Smooth muscle cell (in vitro differentiated cells): ENCODE data around the gene CRIM1. TPM values are rescaled to one million over a fixed set of nuclear protein-coding genes. Genes with fewer than 3 reads are reported as not detected.

Experiments used
- DNase-seq: peaks from one replicate; lab custom pipeline; 2025; ENCODE audit not compliant: unreplicated experiment; lab: John Stamatoyannopoulos, UW
- H2AFZ ChIP-seq: fragments of 200-600 bp; sonication (generic); 2 replicates; pipeline ENCODE4 v1.6.0; 2016; ENCODE audit warnings: antibody characterized with exemption, low read depth, mild to moderate bottlenecking
- H3F3A ChIP-seq: fragments of 200-600 bp; sonication (generic); 2 replicates; pipeline ENCODE4 v1.6.0; 2017; ENCODE audit warnings: antibody characterized with exemption, low read depth
- H3K27ac ChIP-seq: fragments of 200-600 bp; sonication (generic); 2 replicates; pipeline ENCODE4 v1.5.1; 2016; ENCODE audit warnings: low read depth, mild to moderate bottlenecking
- H3K27me3 ChIP-seq: fragments of 200-600 bp; sonication (generic); 2 replicates; pipeline ENCODE4 v1.6.1; 2016; ENCODE audit warnings: low read depth, mild to moderate bottlenecking
- H3K36me3 ChIP-seq: fragments of 200-600 bp; sonication (generic); 2 replicates; pipeline ENCODE4 v1.5.1; 2016; ENCODE audit warnings: low read depth
- H3K4me1 ChIP-seq: fragments of 200-600 bp; sonication (generic); 2 replicates; pipeline ENCODE4 v1.5.1; 2016; ENCODE audit warnings: low read depth
- H3K4me2 ChIP-seq: fragments of 200-600 bp; sonication (generic); 2 replicates; pipeline ENCODE4 v1.6.0; 2016; ENCODE audit warnings: mild to moderate bottlenecking
- H3K4me3 ChIP-seq: fragments of 200-600 bp; sonication (generic); 2 replicates; pipeline ENCODE4 v1.5.1; 2016; ENCODE audit warnings: mild to moderate bottlenecking
- H3K79me2 ChIP-seq: fragments of 200-600 bp; sonication (generic); 2 replicates; pipeline ENCODE4 v1.6.0; 2016; ENCODE audit warnings: low read depth, mild to moderate bottlenecking
- H3K9ac ChIP-seq: fragments of 200-600 bp; sonication (generic); 2 replicates; pipeline ENCODE4 v1.6.0; 2016; ENCODE audit warnings: low read depth
- H3K9me3 ChIP-seq: fragments of 200-600 bp; sonication (generic); replicated peaks from 2 replicates; pipeline ENCODE4 v1.5.1; 2016; ENCODE audit warnings: low read depth
- H4K20me1 ChIP-seq: fragments of 200-600 bp; sonication (generic); 2 replicates; pipeline ENCODE4 v1.6.0; 2016; ENCODE audit warnings: low read depth
- CTCF ChIP-seq: fragments of 200-600 bp; sonication (generic); IDR thresholded peaks from 2 replicates; pipeline ENCODE4 v1.5.1; 2017; ENCODE audit warnings: borderline replicate concordance, mild to moderate bottlenecking, antibody characterized with exemption; ENCODE audit not compliant: insufficient read depth, poor library complexity, severe bottlenecking
- WGBS: methylation state at CpG from one replicate; pipeline ENCODE4 v1.1.7; 2016; ENCODE audit warnings: low lambda C conversion rate; 5-methylcytosine and 5-hydroxymethylcytosine counted together
- polyA plus RNA-seq: library from polyadenylated mRNA; unstranded; fragments of >200 nt; fragmentation: Nextera tagmentation; extraction: Ambion mirVana; gene quantifications from 2 replicates; pipeline ENCODE4 v1.2.1, GENCODE V29; 2016
- total RNA-seq: library from RNA; depleted of rRNA; stranded (reverse); fragments of >200 nt; gene quantifications from 2 replicates; pipeline ENCODE4 v1.2.3, GENCODE V29; 2014

CRIM1 gene
- total and polyA plus RNA-seq, 2 experiments from 2014 or later = 10.1 to 28.0 TPM

GRCh38 chr2:36528274-36528673, 172.7 kb downstream of the CRIM1 start:
- no peak overlapping the region for H3K27ac ChIP-seq
- no peak for TF ChIP-seq CTCF
- H3K4me3 ChIP-seq = no peak overlapping the region
- no peak for DNase-seq
- peaks cover 4% of the 10 kb centered on the region for H3K4me1 ChIP-seq
- H3K36me3 ChIP-seq = no peaks in the 10 kb centered on the region
- no peaks in the 10 kb centered on the region for H4K20me1 ChIP-seq
- H3K79me2 ChIP-seq = no peaks in the 10 kb centered on the region
- no peak overlapping the region for H3K9ac ChIP-seq
- no peak overlapping the region for H2AFZ ChIP-seq
- no peaks in the 10 kb centered on the region for H3K9me3 ChIP-seq
- H3F3A ChIP-seq = peaks cover 5% of the 10 kb centered on the region
- WGBS = 90% methylated on average over 4 of the region's 4 CpGs
- no peaks in the 10 kb centered on the region for H3K27me3 ChIP-seq
- no peak overlapping the region for H3K4me2 ChIP-seq

- 79% methylated on average over 7 of the region's 7 CpGs for WGBS
- no peak for TF ChIP-seq CTCF
- H3K9ac ChIP-seq = no peak overlapping the region
- H2AFZ ChIP-seq = no peak overlapping the region
- no peak overlapping the region for H3K27ac ChIP-seq
- no peak overlapping the region for H3K4me3 ChIP-seq
- H3K36me3 ChIP-seq = no peaks in the 10 kb centered on the region
- H4K20me1 ChIP-seq = no peaks in the 10 kb centered on the region
- peaks cover 4% of the 10 kb centered on the region for H3K4me1 ChIP-seq
- DNase-seq = no peak
- H3K4me2 ChIP-seq = no peak overlapping the region
- peaks cover 5% of the 10 kb centered on the region for H3F3A ChIP-seq
- H3K79me2 ChIP-seq = no peaks in the 10 kb centered on the region
- no peaks in the 10 kb centered on the region for H3K9me3 ChIP-seq
- no peaks in the 10 kb centered on the region for H3K27me3 ChIP-seq
These were observed 173.3 kb downstream of the CRIM1 start for GRCh38 chr2:36528766-36529392.

- 66% methylated on average over 9 of the region's 9 CpGs for WGBS
- no peak overlapping the region for H3K4me3 ChIP-seq
- no peaks in the 10 kb centered on the region for H4K20me1 ChIP-seq
- TF ChIP-seq CTCF = no peak
- H3K36me3 ChIP-seq = no peaks in the 10 kb centered on the region
- no peak for DNase-seq
- H3K4me2 ChIP-seq = peak overlapping the region; percentile 23
- peaks cover 5% of the 10 kb centered on the region for H3F3A ChIP-seq
- H2AFZ ChIP-seq = no peak overlapping the region
- no peaks in the 10 kb centered on the region for H3K79me2 ChIP-seq
- no peaks in the 10 kb centered on the region for H3K9me3 ChIP-seq
- no peaks in the 10 kb centered on the region for H3K27me3 ChIP-seq
- peak overlapping the region; percentile 88 for H3K27ac ChIP-seq
- no peak overlapping the region for H3K9ac ChIP-seq
- peaks cover 4% of the 10 kb centered on the region for H3K4me1 ChIP-seq
These were observed 174.8 kb downstream of the CRIM1 start for GRCh38 chr2:36530178-36530982.
